ENCODE results near the gene KLHL3. TPM values are rescaled to one million over a fixed set of nuclear protein-coding genes. Genes with fewer than 3 reads are reported as not detected.

The KLHL3 gene
- total RNA-seq, 5 donors from 2014 or later (not counting 1 experiment from before 2014, with no cell fraction given), result 15.1 to 28.0 (median 26.5) TPM

DNA sequence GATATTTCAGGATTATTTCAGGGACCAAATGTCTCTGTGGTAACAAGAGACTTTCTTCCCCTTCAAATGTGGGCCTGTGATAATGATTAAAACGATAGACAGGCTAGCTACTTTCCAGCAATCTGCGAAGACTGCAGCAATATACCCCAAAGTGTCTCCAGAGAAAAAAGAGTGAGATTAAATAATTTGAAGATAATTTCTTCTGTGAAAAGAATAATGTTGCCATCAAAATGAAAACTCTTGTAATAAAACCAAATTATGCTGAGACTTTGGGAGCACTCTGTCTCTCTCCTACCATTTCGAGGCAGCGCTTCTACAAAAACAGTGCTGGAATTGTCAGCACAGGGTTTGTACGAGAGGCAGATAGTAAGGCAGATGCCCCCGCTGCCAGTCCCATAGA lies 132.5 kb downstream of the KLHL3 start:
- Histone ChIP-seq H3K27ac (ENCODE audit: low read length) (no peak overlapping the region), H3K36me3 (ENCODE audit: control insufficient read depth in 2 of 2, extremely low read depth in 1 of 2, insufficient read depth in 1 of 2, low read length in 1 of 2) (no peaks in the 10 kb centered on the region), H3K4me1 (ENCODE audit: control insufficient read depth in 1 of 2, extremely low read depth in 1 of 2, insufficient read depth in 2 of 2, low read length in 2 of 2) (no peaks in the 10 kb centered on the region), H3K4me3 (ENCODE audit: control insufficient read depth in 1 of 2, extremely low read depth in 1 of 2, low read length in 1 of 2) (no peak overlapping the region), H3K9me3 (no peaks in the 10 kb centered on the region), H3K27me3 (replicated peaks in 1 of 2; ENCODE audit: control insufficient read depth in 2 of 2, extremely low read depth in 1 of 2, insufficient read depth in 2 of 2, low read length in 1 of 2) (peaks cover 0 to 36% of the 10 kb centered on the region in 2 experiments)
- Mint-ChIP-seq H3K4me1 (no peaks in the 10 kb centered on the region), H3K4me3 (no peak overlapping the region), H3K27ac (no peak overlapping the region), H3K36me3 (no peaks in the 10 kb centered on the region), H3K9me3 (no peaks in the 10 kb centered on the region), H3K27me3 (peaks cover 38 to 40% of the 10 kb centered on the region in 2 donors)
- POLR2A ChIA-PET, result no interaction called here
- no peak for ATAC-seq (replicated peaks in 1 of 4)
- CTCF ChIA-PET, result no interaction called here
- WGBS (ENCODE audit: insufficient coverage), result 100% methylated on average over 2 of the region's 6 CpGs
- no peak for DNase-seq

DNA sequence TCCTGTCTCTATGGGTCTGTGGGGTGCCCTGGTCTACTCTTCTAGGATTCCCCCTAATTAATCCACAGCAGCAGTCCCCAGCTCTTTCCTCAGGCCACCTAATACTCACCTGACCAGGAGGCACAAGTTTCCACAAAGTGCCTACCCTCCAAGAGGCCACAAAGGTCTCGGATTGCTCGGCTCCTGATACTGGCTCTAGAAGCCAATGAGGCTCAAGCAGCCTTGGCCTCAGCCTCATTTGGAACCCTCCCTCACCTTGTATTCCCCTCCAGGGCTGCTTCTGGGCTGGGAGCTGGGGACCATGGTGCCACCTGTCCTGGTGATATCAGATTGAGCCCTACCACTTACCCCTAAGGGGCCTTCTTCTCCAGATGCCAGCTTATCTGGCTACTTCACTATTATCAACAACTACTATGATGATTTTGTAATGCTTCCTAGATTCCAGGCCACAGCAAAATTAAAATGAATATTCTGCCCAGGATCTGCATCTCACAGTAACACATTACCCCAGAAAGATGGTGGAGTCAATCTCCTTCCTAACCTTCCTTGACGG lies 133.1 kb downstream of the KLHL3 start:
- Mint-ChIP-seq H3K27ac (no peak overlapping the region), H3K36me3 (no peaks in the 10 kb centered on the region), H3K4me3 (no peak overlapping the region), H3K9me3 (no peaks in the 10 kb centered on the region), H3K27me3 (peaks cover 35 to 43% of the 10 kb centered on the region in 2 donors), H3K4me1 (no peaks in the 10 kb centered on the region)
- ATAC-seq (replicated peaks in 1 of 4), result no peak
- H3K27ac ChIP-seq (ENCODE audit: low read length), result no peak overlapping the region
- no peak overlapping the region for H3K4me3 ChIP-seq (ENCODE audit: control insufficient read depth in 1 of 2, extremely low read depth in 1 of 2, low read length in 1 of 2)
- CTCF ChIA-PET, result no interaction called here
- H3K27me3 ChIP-seq (replicated peaks in 1 of 2; ENCODE audit: control insufficient read depth in 2 of 2, extremely low read depth in 1 of 2, insufficient read depth in 2 of 2, low read length in 1 of 2), result peaks cover 0 to 40% of the 10 kb centered on the region in 2 experiments
- no peaks in the 10 kb centered on the region for H3K9me3 ChIP-seq
- no peaks in the 10 kb centered on the region for H3K36me3 ChIP-seq (ENCODE audit: control insufficient read depth in 2 of 2, extremely low read depth in 1 of 2, insufficient read depth in 1 of 2, low read length in 1 of 2)
- no peak for DNase-seq
- H3K4me1 ChIP-seq (ENCODE audit: control insufficient read depth in 1 of 2, extremely low read depth in 1 of 2, insufficient read depth in 2 of 2, low read length in 2 of 2), result no peaks in the 10 kb centered on the region
- 88% methylated on average over 2 of the region's 3 CpGs for whole genome bisulfite sequencing (ENCODE audit: insufficient coverage)
- POLR2A ChIA-PET, result no interaction called here

DNA sequence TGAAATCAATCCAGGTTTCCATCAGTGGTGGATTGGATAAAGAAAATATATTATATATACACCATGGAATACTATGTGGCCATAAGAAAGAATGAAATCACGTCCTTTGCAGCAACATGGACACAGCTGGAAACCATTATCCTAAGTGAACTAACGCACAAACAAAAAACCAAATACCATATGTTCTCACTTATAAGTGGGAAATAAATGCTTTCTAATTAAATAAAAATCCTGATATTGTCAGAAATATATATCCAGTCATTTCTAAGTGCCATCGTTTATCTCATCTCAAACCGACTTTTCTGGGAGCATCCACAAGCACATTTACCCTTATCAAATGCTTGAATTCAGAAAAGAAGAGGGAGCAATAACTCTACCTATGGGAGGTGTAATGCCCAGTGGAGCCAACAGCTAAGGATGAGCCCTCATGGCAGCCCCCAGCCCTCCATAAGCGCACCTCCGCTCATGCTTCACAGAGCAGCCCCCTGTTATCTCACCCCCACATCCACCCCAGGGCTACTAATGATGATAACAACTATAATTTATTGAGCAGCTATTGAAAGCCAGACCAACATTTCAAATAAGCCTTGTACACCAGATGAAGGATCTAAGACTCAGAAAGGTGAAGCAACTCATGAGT lies 135.0 kb downstream of the KLHL3 start:
- no peak for DNase-seq

DNA sequence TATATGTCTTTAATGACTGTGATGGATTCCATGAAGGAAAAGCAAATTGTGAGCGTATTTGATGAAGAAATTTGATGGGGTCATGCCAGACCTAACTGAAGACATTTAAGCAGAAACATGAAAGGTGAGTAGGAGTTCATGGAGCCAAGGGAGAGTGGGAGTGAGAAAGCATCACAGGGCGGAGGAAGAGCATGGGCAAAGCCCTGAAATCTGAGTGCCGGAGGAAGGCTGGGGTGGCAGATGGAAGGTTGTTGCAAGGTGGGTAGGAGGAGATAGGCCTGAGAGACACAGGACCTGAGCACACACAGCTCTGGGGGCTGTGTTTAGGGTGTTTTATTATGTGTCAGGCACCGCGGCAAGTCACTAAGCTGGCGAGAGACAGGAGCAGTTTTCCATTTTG lies 136.4 kb downstream of the KLHL3 start:
- no peak for DNase-seq
- H3K27me3 Mint-ChIP-seq, result peaks cover 39 to 42% of the 10 kb centered on the region in 2 donors
- CTCF ChIA-PET, result no interaction called here

More for the DNA sequence above, 135.0 kb downstream of the KLHL3 start:
- Histone ChIP-seq H3K36me3 (ENCODE audit: control insufficient read depth in 2 of 2, extremely low read depth in 1 of 2, insufficient read depth in 1 of 2, low read length in 1 of 2) (no peaks in the 10 kb centered on the region), H3K4me3 (ENCODE audit: control insufficient read depth in 1 of 2, extremely low read depth in 1 of 2, low read length in 1 of 2) (no peak overlapping the region), H3K27ac (ENCODE audit: low read length) (no peak overlapping the region), H3K9me3 (no peaks in the 10 kb centered on the region), H3K4me1 (ENCODE audit: control insufficient read depth in 1 of 2, extremely low read depth in 1 of 2, insufficient read depth in 2 of 2, low read length in 2 of 2) (no peaks in the 10 kb centered on the region), H3K27me3 (replicated peaks in 1 of 2; ENCODE audit: control insufficient read depth in 2 of 2, extremely low read depth in 1 of 2, insufficient read depth in 2 of 2, low read length in 1 of 2) (peaks cover 0 to 40% of the 10 kb centered on the region in 2 experiments)
- Mint-ChIP-seq H3K27ac (no peak overlapping the region), H3K4me3 (no peak overlapping the region), H3K4me1 (no peaks in the 10 kb centered on the region), H3K9me3 (no peaks in the 10 kb centered on the region), H3K36me3 (no peaks in the 10 kb centered on the region), H3K27me3 (peaks cover 42 to 50% of the 10 kb centered on the region in 2 donors)
- WGBS (ENCODE audit: insufficient coverage), result no CpG with 5 or more reads among the region's 6 CpGs
- ChIA-PET CTCF (no interaction called here), POLR2A (no interaction called here)
- no peak for ATAC-seq (replicated peaks in 1 of 4)

DNA sequence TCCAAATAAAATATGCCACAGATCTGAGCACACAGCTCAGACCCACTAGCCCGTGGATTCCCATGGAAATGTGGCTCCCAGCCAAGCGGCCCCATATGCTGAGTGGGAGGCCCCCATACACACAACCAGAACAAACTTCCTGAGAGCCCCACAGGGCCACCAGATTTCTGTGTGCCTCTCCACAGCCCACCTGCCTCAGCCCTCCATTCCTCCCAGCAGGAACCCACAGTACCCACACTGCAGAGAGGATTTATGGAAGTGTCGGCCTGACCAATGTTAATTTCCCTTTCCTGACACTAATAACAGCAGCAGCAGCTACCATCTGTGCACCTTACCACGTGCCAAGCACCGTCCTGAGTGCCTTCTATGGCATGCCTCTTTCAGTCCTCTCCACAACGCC lies 137.5 kb downstream of the KLHL3 start:
- ATAC-seq (replicated peaks in 1 of 4), result no peak
- Histone ChIP-seq H3K27ac (ENCODE audit: low read length) (no peak overlapping the region), H3K9me3 (no peaks in the 10 kb centered on the region), H3K4me1 (ENCODE audit: control insufficient read depth in 1 of 2, extremely low read depth in 1 of 2, insufficient read depth in 2 of 2, low read length in 2 of 2) (no peaks in the 10 kb centered on the region), H3K27me3 (replicated peaks in 1 of 2; ENCODE audit: control insufficient read depth in 2 of 2, extremely low read depth in 1 of 2, insufficient read depth in 2 of 2, low read length in 1 of 2) (peaks cover 0 to 34% of the 10 kb centered on the region in 2 experiments), H3K36me3 (ENCODE audit: control insufficient read depth in 2 of 2, extremely low read depth in 1 of 2, insufficient read depth in 1 of 2, low read length in 1 of 2) (no peaks in the 10 kb centered on the region), H3K4me3 (ENCODE audit: control insufficient read depth in 1 of 2, extremely low read depth in 1 of 2, low read length in 1 of 2) (no peak overlapping the region)
- no peak for DNase-seq
- no peaks in the 10 kb centered on the region for H3K4me1 Mint-ChIP-seq
- no peaks in the 10 kb centered on the region for H3K9me3 Mint-ChIP-seq
- ChIA-PET POLR2A (no interaction called here), CTCF (no interaction called here)
- peaks cover 40 to 45% of the 10 kb centered on the region in 2 donors for H3K27me3 Mint-ChIP-seq
- H3K4me3 Mint-ChIP-seq, result no peak overlapping the region
- no peak overlapping the region for H3K27ac Mint-ChIP-seq
- WGBS (ENCODE audit: insufficient coverage), result 16% methylated on average over 3 of the region's 6 CpGs
- H3K36me3 Mint-ChIP-seq, result no peaks in the 10 kb centered on the region

More for the DNA sequence above, 136.4 kb downstream of the KLHL3 start:
- H3K4me3 ChIP-seq (ENCODE audit: control insufficient read depth in 1 of 2, extremely low read depth in 1 of 2, low read length in 1 of 2), result no peak overlapping the region
- 77% methylated on average over 6 of the region's 6 CpGs for whole genome bisulfite sequencing (ENCODE audit: insufficient coverage)
- ATAC-seq (replicated peaks in 1 of 4), result no peak
- H3K4me1 ChIP-seq (ENCODE audit: control insufficient read depth in 1 of 2, extremely low read depth in 1 of 2, insufficient read depth in 2 of 2, low read length in 2 of 2), result no peaks in the 10 kb centered on the region
- H3K9me3 ChIP-seq, result no peaks in the 10 kb centered on the region
- H3K27me3 ChIP-seq (replicated peaks in 1 of 2; ENCODE audit: control insufficient read depth in 2 of 2, extremely low read depth in 1 of 2, insufficient read depth in 2 of 2, low read length in 1 of 2), result peaks cover 0 to 34% of the 10 kb centered on the region in 2 experiments
- no peak overlapping the region for H3K27ac ChIP-seq (ENCODE audit: low read length)
- POLR2A ChIA-PET, result no interaction called here
- Mint-ChIP-seq H3K9me3 (no peaks in the 10 kb centered on the region), H3K4me3 (no peak overlapping the region), H3K27ac (no peak overlapping the region), H3K36me3 (no peaks in the 10 kb centered on the region), H3K4me1 (no peaks in the 10 kb centered on the region)
- H3K36me3 ChIP-seq (ENCODE audit: control insufficient read depth in 2 of 2, extremely low read depth in 1 of 2, insufficient read depth in 1 of 2, low read length in 1 of 2), result no peaks in the 10 kb centered on the region

DNA sequence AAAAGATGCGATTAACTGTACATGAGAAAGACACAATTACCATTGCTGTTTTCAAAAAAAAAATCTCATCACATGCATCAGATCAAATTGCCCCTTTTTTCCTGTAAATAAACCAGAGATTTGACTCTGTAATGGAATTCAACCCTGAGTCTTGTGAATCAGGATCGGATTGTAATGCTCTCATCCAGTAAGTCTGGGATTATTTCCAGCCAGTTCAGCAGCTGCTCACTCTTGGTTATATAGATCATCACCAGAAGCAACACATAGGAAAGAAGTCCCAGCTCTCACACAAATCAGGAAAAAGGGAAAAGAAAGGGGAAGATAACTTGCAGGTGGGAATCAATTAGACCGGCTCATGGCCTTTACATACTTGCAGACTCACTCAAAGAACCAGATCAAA lies 138.9 kb downstream of the KLHL3 start:
- Histone ChIP-seq H3K27ac (ENCODE audit: low read length) (no peak overlapping the region), H3K36me3 (ENCODE audit: control insufficient read depth in 2 of 2, extremely low read depth in 1 of 2, insufficient read depth in 1 of 2, low read length in 1 of 2) (no peaks in the 10 kb centered on the region), H3K9me3 (no peaks in the 10 kb centered on the region), H3K4me3 (ENCODE audit: control insufficient read depth in 1 of 2, extremely low read depth in 1 of 2, low read length in 1 of 2) (no peak overlapping the region), H3K27me3 (replicated peaks in 1 of 2; ENCODE audit: control insufficient read depth in 2 of 2, extremely low read depth in 1 of 2, insufficient read depth in 2 of 2, low read length in 1 of 2) (peaks cover 0 to 27% of the 10 kb centered on the region in 2 experiments), H3K4me1 (ENCODE audit: control insufficient read depth in 1 of 2, extremely low read depth in 1 of 2, insufficient read depth in 2 of 2, low read length in 2 of 2) (no peaks in the 10 kb centered on the region)
- Mint-ChIP-seq H3K9me3 (no peaks in the 10 kb centered on the region), H3K27me3 (peaks cover 42 to 46% of the 10 kb centered on the region in 2 donors), H3K36me3 (no peaks in the 10 kb centered on the region), H3K4me3 (no peak overlapping the region), H3K4me1 (no peaks in the 10 kb centered on the region), H3K27ac (no peak overlapping the region)
- CTCF ChIA-PET, result no interaction called here
- no CpG with 5 or more reads among the region's 3 CpGs for WGBS (ENCODE audit: insufficient coverage)
- ATAC-seq (replicated peaks in 1 of 4) (no peak), DNase-seq (no peak)
- POLR2A ChIA-PET, result no interaction called here
